Hepatocyte (in vitro differentiated cells): ENCODE data around the gene PLPP7. TPM values are rescaled to one million over a fixed set of nuclear protein-coding genes. Genes with fewer than 3 reads are reported as not detected.

ENCODE experiments used
- DNase-seq: peaks from one replicate; pipeline ENCODE4 v3.0.0-alpha.2; 2016; ENCODE audit warnings: low spot score
- H2AFZ ChIP-seq: fragments of 200-600 bp; sonication (generic); 2 replicates; pipeline ENCODE4 v1.6.0; 2016; ENCODE audit warnings: antibody characterized with exemption, mild to moderate bottlenecking
- H3K27ac ChIP-seq: fragments of 200-600 bp; sonication (generic); 2 replicates; pipeline ENCODE4 v1.5.1; 2016; ENCODE audit warnings: mild to moderate bottlenecking
- H3K27me3 ChIP-seq: fragments of 200-600 bp; sonication (generic); 2 replicates; pipeline ENCODE4 v1.6.1; 2016
- H3K36me3 ChIP-seq: fragments of 200-600 bp; sonication (generic); replicated peaks from 2 replicates; pipeline ENCODE4 v1.5.1; 2016; ENCODE audit warnings: low read depth; ENCODE audit not compliant: insufficient read depth
- H3K4me1 ChIP-seq: fragments of 200-600 bp; sonication (generic); 2 replicates; pipeline ENCODE4 v1.5.1; 2016; ENCODE audit warnings: mild to moderate bottlenecking, moderate library complexity; ENCODE audit not compliant: insufficient read depth
- H3K4me2 ChIP-seq: fragments of 200-600 bp; sonication (generic); 2 replicates; pipeline ENCODE4 v1.6.0; 2016
- H3K4me3 ChIP-seq: fragments of 200-600 bp; sonication (generic); 2 replicates; pipeline ENCODE4 v1.5.1; 2016; ENCODE audit warnings: mild to moderate bottlenecking
- H3K79me2 ChIP-seq: fragments of 200-600 bp; sonication (generic); 2 replicates; pipeline ENCODE4 v1.6.0; 2017; ENCODE audit warnings: mild to moderate bottlenecking
- H3K9me2 ChIP-seq: fragments of 200-600 bp; sonication (generic); replicated peaks from 2 replicates; pipeline ENCODE4 v1.6.0; 2017; ENCODE audit warnings: mild to moderate bottlenecking; ENCODE audit not compliant: insufficient read depth
- H3K9me3 ChIP-seq: fragments of 200-600 bp; sonication (generic); 2 replicates; pipeline ENCODE4 v1.5.1; 2016; ENCODE audit warnings: low read depth, mild to moderate bottlenecking
- H4K20me1 ChIP-seq: fragments of 200-600 bp; sonication (generic); 2 replicates; pipeline ENCODE4 v1.6.0; 2016; ENCODE audit warnings: mild to moderate bottlenecking; ENCODE audit not compliant: insufficient read depth, poor library complexity, severe bottlenecking
- EZH2 ChIP-seq: fragments of 200-600 bp; sonication (generic); IDR thresholded peaks from 2 replicates; pipeline ENCODE4 v1.6.1; 2016; ENCODE audit warnings: antibody characterized with exemption, mild to moderate bottlenecking, borderline replicate concordance
- EZH2phosphoT487 ChIP-seq: fragments of 200-600 bp; sonication (generic); IDR thresholded peaks from one replicate; pipeline ENCODE4 v1.6.1; 2018; ENCODE audit warnings: antibody characterized with exemption, mild to moderate bottlenecking, low read depth, moderate library complexity; ENCODE audit not compliant: unreplicated experiment, severe bottlenecking
- WGBS: methylation state at CpG from one replicate; pipeline ENCODE4 v1.1.6; 2016; ENCODE audit warnings: low lambda C conversion rate; ENCODE audit errors: missing lambda C conversion rate; 5-methylcytosine and 5-hydroxymethylcytosine counted together
- polyA plus RNA-seq: library from polyadenylated mRNA; unstranded; fragments of >200 nt; fragmentation: Nextera tagmentation; extraction: Ambion mirVana; gene quantifications from 2 replicates; pipeline ENCODE4 v1.2.1, GENCODE V29; 2016
- total RNA-seq: library from RNA; depleted of rRNA; stranded (reverse); fragments of >200 nt; gene quantifications from 2 replicates; pipeline ENCODE4 v1.2.3, GENCODE V29; 2014
- TF ChIP-seq, protein P1 (sequence below): fragments of 200-600 bp; sonication (generic); IDR thresholded peaks from 2 replicates; pipeline ENCODE4 v1.5.1; 2016; ENCODE audit warnings: antibody characterized with exemption, mild to moderate bottlenecking; ENCODE audit not compliant: poor library complexity

PLPP7 gene
- total and polyA plus RNA-seq, 2 experiments from 2014 or later = 0.20 to 0.46 TPM

DNA sequence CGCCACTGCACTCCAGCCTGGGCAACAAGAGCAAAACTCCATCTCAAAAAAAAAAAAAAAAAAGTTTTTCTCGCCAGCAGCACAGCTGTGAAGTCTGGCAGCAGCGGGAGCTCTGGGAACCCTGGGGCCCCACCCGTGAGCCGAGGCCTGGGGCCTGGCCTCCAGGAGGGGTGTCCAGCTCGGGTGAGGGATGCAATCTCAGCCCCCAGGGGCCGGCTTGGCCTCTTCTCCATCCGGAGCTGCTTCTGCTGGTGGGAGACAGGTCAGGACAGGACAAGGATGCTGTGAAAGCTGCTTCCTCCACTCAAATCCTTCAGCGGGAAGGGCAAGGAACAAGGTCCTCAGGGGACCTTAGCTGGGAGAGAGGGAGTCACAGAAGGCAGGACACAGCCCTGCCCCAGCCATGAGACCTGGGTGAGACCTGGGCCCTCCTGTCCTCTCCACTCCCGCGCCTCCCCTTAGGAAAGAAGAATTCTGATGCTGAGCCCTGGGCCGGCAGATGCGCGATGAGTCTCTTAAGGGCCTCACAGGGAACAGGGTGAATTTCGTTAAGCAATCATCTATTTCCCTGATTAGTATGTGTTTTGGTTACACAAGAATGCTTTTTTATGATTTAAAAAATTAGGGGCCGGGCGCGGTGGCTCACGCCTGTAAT is 30.6 kb downstream of the PLPP7 start:
- DNase-seq = no peak
- no peaks in the 10 kb centered on the region for H3K79me2 ChIP-seq
- no peaks in the 10 kb centered on the region for H3K9me3 ChIP-seq
- no peaks in the 10 kb centered on the region for H4K20me1 ChIP-seq
- TF ChIP-seq, protein P1, sequence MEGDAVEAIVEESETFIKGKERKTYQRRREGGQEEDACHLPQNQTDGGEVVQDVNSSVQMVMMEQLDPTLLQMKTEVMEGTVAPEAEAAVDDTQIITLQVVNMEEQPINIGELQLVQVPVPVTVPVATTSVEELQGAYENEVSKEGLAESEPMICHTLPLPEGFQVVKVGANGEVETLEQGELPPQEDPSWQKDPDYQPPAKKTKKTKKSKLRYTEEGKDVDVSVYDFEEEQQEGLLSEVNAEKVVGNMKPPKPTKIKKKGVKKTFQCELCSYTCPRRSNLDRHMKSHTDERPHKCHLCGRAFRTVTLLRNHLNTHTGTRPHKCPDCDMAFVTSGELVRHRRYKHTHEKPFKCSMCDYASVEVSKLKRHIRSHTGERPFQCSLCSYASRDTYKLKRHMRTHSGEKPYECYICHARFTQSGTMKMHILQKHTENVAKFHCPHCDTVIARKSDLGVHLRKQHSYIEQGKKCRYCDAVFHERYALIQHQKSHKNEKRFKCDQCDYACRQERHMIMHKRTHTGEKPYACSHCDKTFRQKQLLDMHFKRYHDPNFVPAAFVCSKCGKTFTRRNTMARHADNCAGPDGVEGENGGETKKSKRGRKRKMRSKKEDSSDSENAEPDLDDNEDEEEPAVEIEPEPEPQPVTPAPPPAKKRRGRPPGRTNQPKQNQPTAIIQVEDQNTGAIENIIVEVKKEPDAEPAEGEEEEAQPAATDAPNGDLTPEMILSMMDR = no peak
- no peak for TF ChIP-seq EZH2phosphoT487
- TF ChIP-seq EZH2 = no peak
- no peaks in the 10 kb centered on the region for H3K36me3 ChIP-seq
- no peak overlapping the region for H3K4me2 ChIP-seq
- H3K4me3 ChIP-seq = no peak overlapping the region
- H3K27me3 ChIP-seq = no peaks in the 10 kb centered on the region
- H3K4me1 ChIP-seq = no peaks in the 10 kb centered on the region
- no peaks in the 10 kb centered on the region for H3K9me2 ChIP-seq
- WGBS = 78% methylated on average over 19 of the region's 19 CpGs
- no peak overlapping the region for H2AFZ ChIP-seq
- H3K27ac ChIP-seq = no peak overlapping the region

DNA sequence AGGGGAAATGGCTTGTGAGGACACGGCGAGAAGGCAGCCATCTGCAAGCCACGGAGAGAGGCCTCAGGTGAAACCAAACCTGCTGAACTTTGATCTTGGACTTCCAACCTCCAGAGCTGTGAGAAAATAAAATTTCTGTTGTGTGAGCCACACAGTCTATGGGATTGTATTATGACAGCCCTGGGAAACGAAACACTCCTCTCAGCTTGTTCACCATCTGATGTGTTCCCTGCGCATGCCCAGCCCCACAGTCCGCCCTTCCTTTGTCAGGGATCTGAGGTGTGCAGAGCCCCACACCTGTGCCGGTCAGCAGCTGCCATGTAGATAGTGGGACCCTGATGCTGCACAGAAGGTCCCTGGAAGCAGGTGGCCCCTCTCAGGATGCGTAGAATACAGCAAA is 34.1 kb downstream of the PLPP7 start:
- Histone ChIP-seq H3K79me2 (no peaks in the 10 kb centered on the region), H3K27ac (no peak overlapping the region), H3K27me3 (no peaks in the 10 kb centered on the region), H4K20me1 (no peaks in the 10 kb centered on the region), H3K36me3 (no peaks in the 10 kb centered on the region), H3K4me3 (no peak overlapping the region), H3K9me3 (no peaks in the 10 kb centered on the region), H3K4me2 (no peak overlapping the region), H2AFZ (no peak overlapping the region), H3K9me2 (no peaks in the 10 kb centered on the region), H3K4me1 (no peaks in the 10 kb centered on the region)
- no peak for DNase-seq
- no peak for TF ChIP-seq EZH2phosphoT487
- TF ChIP-seq, protein P1 = no peak
- TF ChIP-seq EZH2 = no peak
- WGBS = 82% methylated on average over 8 of the region's 8 CpGs

DNA sequence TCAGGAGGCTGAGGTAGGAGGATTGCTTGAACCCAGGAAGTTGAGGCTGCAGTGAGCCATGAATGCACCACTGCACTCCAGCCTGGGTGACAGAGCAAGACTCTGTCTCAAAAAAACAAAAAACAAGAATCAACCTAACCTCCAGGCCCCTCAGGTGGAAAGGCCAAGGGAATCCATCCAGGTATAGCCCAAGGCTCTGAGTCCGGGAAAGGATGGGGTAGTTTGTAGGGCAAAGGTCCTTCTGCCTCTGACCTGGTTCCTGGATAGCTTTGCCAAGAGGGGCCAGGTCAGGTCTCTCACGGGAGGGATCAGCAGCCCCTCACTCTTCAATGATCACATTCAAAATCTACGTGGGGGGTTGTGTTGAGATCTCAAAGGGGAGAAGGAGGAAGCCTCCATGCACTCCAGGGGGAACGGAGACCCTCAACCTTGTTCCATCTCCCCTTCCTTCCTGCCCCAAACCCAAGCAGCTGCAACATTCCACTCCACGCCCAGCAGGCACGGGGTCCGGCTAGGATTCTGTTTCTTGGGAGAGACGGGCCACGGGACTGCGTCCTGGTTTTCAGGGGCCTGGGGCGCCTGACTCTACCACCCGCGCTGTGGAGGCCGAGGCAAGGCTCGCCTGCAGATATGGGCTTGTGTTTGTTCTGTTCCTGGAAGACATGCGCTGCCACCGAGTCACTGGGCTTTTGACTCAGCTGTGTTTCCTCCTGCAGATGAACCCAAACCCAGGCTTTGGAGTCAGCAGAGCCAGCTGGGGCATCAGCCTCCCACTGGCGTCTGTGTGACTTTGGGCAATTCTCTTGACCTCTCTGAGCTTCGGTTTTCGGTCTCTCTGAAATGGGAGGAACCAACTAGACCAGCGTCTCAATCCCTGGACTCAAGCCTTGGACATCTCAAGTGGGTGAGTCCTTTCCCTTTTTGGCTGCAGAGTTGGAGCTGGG is 35.5 kb downstream of the PLPP7 start:
- H3K27ac ChIP-seq = no peak overlapping the region
- no peak overlapping the region for H2AFZ ChIP-seq
- H3K79me2 ChIP-seq = no peaks in the 10 kb centered on the region
- no peaks in the 10 kb centered on the region for H3K4me1 ChIP-seq
- H3K4me2 ChIP-seq = no peak overlapping the region
- WGBS = 91% methylated on average over 21 of the region's 21 CpGs
- H3K27me3 ChIP-seq = no peaks in the 10 kb centered on the region
- H3K9me3 ChIP-seq = no peaks in the 10 kb centered on the region
- H3K4me3 ChIP-seq = no peak overlapping the region
- DNase-seq = no peak
- H3K36me3 ChIP-seq = no peaks in the 10 kb centered on the region
- TF ChIP-seq EZH2 = no peak
- TF ChIP-seq EZH2phosphoT487 = no peak
- TF ChIP-seq, protein P1 = no peak
- no peaks in the 10 kb centered on the region for H4K20me1 ChIP-seq
- H3K9me2 ChIP-seq = no peaks in the 10 kb centered on the region
